ENCODE data around the gene DMRTB1.

DMRTB1 gene

DNA sequence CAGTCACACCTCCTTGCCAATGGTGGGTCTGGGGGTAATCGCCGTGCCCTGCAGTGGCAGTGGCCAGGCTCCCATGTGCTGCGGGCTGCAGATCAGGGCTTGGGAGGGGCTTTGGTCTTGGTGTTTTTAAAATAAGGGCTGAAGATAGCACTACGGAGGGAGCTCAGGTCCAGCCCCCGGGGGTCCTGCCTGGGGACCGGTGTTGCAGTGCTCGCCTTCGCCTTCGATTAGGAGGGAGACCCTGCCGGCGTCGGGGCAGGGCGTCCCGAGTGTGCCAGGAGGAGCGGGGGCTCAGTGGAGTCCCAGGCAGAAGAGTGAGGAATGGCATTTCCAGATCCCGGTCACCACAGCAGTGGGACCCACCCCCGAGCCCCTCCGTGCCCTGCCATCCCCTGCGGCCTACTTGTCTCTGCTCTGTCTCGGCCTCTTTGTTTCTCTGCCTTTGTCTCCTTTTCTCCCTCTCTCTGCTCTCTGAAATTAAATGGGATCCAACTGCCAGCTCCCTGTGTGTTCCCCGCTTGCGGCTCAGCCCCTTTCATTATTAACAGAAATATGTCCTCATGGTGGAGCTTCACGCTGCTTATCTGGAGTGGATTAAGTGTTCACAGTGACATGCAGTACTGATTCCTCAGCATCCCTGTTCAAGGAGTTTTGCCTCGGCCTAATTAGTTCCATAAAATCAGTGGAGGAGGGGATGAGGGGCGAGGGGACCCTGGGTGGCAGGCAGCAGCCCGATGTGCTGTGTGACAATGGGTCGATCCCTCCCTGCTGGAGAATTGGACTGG, 44.4 kb downstream of the DMRTB1 start:
- Histone ChIP-seq H3K27me3 (replicated peaks; ENCODE audit: control insufficient read depth, insufficient read depth, low read length) (peaks cover under 1% of the 10 kb centered on the region), H3K36me3 (ENCODE audit: control insufficient read depth, insufficient read depth, low read length) (no peaks in the 10 kb centered on the region), H3K4me3 (replicated peaks; ENCODE audit: low read depth, low read length) (no peak overlapping the region)
- DNase-seq (ENCODE audit: extremely low read depth, insufficient read length): no peak
- TF ChIP-seq, protein P1, sequence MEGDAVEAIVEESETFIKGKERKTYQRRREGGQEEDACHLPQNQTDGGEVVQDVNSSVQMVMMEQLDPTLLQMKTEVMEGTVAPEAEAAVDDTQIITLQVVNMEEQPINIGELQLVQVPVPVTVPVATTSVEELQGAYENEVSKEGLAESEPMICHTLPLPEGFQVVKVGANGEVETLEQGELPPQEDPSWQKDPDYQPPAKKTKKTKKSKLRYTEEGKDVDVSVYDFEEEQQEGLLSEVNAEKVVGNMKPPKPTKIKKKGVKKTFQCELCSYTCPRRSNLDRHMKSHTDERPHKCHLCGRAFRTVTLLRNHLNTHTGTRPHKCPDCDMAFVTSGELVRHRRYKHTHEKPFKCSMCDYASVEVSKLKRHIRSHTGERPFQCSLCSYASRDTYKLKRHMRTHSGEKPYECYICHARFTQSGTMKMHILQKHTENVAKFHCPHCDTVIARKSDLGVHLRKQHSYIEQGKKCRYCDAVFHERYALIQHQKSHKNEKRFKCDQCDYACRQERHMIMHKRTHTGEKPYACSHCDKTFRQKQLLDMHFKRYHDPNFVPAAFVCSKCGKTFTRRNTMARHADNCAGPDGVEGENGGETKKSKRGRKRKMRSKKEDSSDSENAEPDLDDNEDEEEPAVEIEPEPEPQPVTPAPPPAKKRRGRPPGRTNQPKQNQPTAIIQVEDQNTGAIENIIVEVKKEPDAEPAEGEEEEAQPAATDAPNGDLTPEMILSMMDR (IDR thresholded peaks at IDR 0.05; ENCODE audit: insufficient read depth, low read length, poor library complexity, severe bottlenecking): no peak

DNA sequence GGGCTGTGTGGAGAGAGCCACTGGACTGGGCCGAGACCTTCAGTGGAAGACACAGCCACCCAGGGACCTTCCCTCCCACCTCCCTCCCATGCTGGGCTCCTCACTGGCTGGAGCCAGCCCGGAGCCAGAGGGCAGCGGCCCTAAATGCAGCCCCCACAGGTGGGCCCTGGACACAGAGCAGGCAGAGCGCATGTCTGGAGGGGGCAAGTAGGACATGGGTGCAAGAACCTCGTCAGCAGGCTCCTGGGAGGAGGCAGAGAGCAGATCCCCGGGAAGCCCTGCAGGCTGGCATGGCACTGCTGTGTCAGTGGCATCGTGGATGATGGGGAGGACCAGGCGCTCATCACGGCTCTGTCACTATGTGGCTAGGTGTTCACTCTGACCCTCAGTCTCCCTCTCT, 45.7 kb downstream of the DMRTB1 start:
- Histone ChIP-seq H3K36me3 (ENCODE audit: control insufficient read depth, insufficient read depth, low read length) (no peaks in the 10 kb centered on the region), H3K27me3 (replicated peaks; ENCODE audit: control insufficient read depth, insufficient read depth, low read length) (peaks cover 2% of the 10 kb centered on the region; the same call in 1 of the 2 replicates), H3K4me3 (replicated peaks; ENCODE audit: low read depth, low read length) (no peak overlapping the region)
- no peak for DNase-seq (ENCODE audit: extremely low read depth, insufficient read length)
- TF ChIP-seq, protein P1 (IDR thresholded peaks at IDR 0.05; ENCODE audit: insufficient read depth, low read length, poor library complexity, severe bottlenecking): no peak

DNA sequence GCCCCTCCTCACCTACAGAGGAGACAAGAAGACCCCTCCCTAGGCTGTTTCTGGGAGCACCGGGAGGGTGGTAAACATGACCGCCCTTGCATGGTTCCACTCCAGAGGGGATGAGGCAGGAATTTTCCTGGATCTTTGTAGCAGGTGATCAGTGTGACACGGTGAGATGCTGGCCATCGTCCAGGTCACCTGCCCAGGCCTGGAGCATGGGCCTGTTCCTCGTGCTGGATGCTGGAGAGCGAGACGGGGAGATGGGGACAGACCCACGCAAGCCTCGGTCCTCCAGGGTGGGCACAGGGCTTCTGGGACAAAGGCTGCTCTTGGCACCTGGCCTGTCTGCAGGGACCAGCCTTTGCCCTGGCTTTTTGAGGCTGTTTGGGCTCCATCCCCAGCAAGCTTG, 46.2 kb downstream of the DMRTB1 start:
- no peaks in the 10 kb centered on the region for H3K36me3 ChIP-seq (ENCODE audit: control insufficient read depth, insufficient read depth, low read length)
- no peak for DNase-seq (ENCODE audit: extremely low read depth, insufficient read length)
- H3K27me3 ChIP-seq (replicated peaks; ENCODE audit: control insufficient read depth, insufficient read depth, low read length): peaks cover 2% of the 10 kb centered on the region; the same call in 1 of the 2 replicates
- H3K4me3 ChIP-seq (replicated peaks; ENCODE audit: low read depth, low read length): no peak overlapping the region
- TF ChIP-seq, protein P1 (IDR thresholded peaks at IDR 0.05; ENCODE audit: insufficient read depth, low read length, poor library complexity, severe bottlenecking): no peak

DNA sequence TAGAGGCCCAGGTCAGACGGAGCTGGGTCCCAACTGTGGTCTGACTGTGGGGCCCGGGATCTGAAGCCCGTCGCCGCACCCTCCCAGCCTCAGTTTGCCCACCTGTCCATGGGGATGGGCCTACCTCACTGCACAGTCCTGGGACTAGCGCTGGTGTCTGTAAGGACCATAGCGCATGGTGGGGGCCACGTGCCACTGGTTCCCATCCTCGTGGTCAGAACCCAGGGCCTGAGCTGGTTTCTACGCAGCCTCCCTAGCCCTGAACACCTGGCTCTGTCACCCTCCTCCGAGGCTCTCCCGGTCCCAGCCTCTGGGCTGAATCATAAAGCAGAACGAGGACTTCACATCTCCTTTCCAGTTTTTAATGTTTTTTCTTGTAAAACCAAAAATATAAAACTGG, 46.7 kb downstream of the DMRTB1 start:
- Histone ChIP-seq H3K27me3 (replicated peaks; ENCODE audit: control insufficient read depth, insufficient read depth, low read length) (peaks cover 4% of the 10 kb centered on the region; the same call in 1 of the 2 replicates), H3K4me3 (replicated peaks; ENCODE audit: low read depth, low read length) (no peak overlapping the region), H3K36me3 (ENCODE audit: control insufficient read depth, insufficient read depth, low read length) (no peaks in the 10 kb centered on the region)
- TF ChIP-seq, protein P1 (IDR thresholded peaks at IDR 0.05; ENCODE audit: insufficient read depth, low read length, poor library complexity, severe bottlenecking): no peak
- DNase-seq (ENCODE audit: extremely low read depth, insufficient read length): no peak

DNA sequence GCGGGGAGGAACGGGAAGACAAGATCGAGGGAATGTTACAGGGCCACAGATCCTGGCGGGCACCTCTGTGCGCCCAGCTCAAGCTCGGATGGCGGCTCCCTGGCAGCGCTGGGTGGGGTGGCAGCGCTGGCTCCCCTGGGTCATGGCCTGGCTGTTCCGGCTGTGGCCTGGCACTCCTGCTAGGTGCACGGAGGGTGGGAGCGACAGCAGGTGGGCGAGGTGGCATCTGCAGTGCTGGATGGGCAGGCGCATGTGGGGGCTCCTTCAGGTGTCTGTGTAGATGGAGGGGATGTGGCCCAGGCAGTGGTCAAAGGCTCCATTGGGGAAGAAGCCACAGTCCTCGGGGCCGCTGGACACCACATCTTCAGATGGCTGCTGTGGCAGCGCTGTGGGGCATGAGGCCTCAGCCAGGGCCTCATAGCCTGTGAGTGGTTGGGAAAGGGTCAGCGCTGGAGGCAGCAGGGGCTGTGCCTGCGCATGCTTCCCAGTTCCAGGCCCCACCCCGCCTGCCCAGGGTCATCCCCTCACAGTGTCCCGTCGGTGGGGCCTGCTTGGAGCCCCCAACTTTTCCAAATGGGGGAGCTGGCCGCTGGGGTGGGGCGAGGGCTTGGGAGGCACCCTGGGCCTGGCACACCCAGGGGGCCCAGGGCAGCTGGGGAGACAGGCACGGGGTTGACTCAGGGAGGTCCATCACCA, 47.3 kb downstream of the DMRTB1 start:
- no peak for DNase-seq (ENCODE audit: extremely low read depth, insufficient read length)
- H3K36me3 ChIP-seq (ENCODE audit: control insufficient read depth, insufficient read depth, low read length): no peaks in the 10 kb centered on the region
- TF ChIP-seq, protein P1 (IDR thresholded peaks at IDR 0.05; ENCODE audit: insufficient read depth, low read length, poor library complexity, severe bottlenecking): no peak

More for the DNA sequence above, 47.3 kb downstream of the DMRTB1 start:
- Histone ChIP-seq H3K4me3 (replicated peaks; ENCODE audit: low read depth, low read length) (no peak overlapping the region), H3K27me3 (replicated peaks; ENCODE audit: control insufficient read depth, insufficient read depth, low read length) (peaks cover 4% of the 10 kb centered on the region; the same call in 1 of the 2 replicates)
